Left lung (tissue), 10 donors: ENCODE results near the gene TEK. TPM values are rescaled to one million over a fixed set of nuclear protein-coding genes. Genes with fewer than 3 reads are reported as not detected.

Experiments
- ATAC-seq: fragments of 200-7000 bp; cut with Tn5 transposase; one replicate; pipeline ENCODE4 v1.9.1; 2020; ENCODE audit warnings: moderate library complexity
- DNase-seq, 4 donors: peaks; one replicate each; pipeline ENCODE4 v3.0.0-alpha.2; 2013 to 2020
- H3K27ac ChIP-seq, 2 donors: fragments of 200-600 bp; sonication (generic) in 1 of 2; one replicate each; pipeline versions ENCODE4 v1.5.0 to v1.8.0; 2020 to 2021
- H3K27me3 ChIP-seq, 2 donors: fragments of 200-600 bp; sonication (generic) in 1 of 2; one replicate each; pipeline versions ENCODE4 v1.5.0 to v1.8.0; 2020 to 2021
- H3K36me3 ChIP-seq, 2 donors: fragments of 200-600 bp; sonication (generic) in 1 of 2; one replicate each; pipeline versions ENCODE4 v1.5.0 to v1.8.0; 2020 to 2021
- H3K4me1 ChIP-seq, 2 donors: fragments of 200-600 bp; one replicate each; pipeline ENCODE4 v1.8.0; 2021
- H3K4me3 ChIP-seq, 2 donors: fragments of 200-600 bp; sonication (generic) in 1 of 2; one replicate each; pipeline versions ENCODE4 v1.5.0 to v1.8.0; 2020 to 2021; ENCODE audit warnings: mild to moderate bottlenecking in 1 of 2
- H3K9me3 ChIP-seq, 2 donors: fragments of 200-600 bp; sonication (generic) in 1 of 2; one replicate each; pipeline versions ENCODE4 v1.5.0 to v1.8.0; 2020 to 2021
- intact Hi-C, 2 donors: fragments of 100-400 bp; cut with DNase I; formaldehyde crosslinking; loops; one replicate each; pipeline versions ENCODE4 v1.11.2 to v1.14.2; 2022
- polyA plus RNA-seq, 6 donors: library from polyadenylated mRNA; unstranded; fragments of 120-200 nt; gene quantifications; one replicate each; pipeline ENCODE4 v1.2.1, GENCODE V29; 2013; ENCODE audit not compliant: insufficient read length in 6 of 6
- total RNA-seq, 2 donors: library from RNA; stranded (reverse); fragmentation: NEBNext Ultra II Directional; extraction: Animal tissue kit (Norgen Biotek cat#: 25700); gene quantifications; one replicate each; pipeline ENCODE4 v1.2.1, GENCODE V29; 2021
- TF ChIP-seq, protein P1 (sequence below), 2 donors: fragments of 200-600 bp; sonication (generic) in 1 of 2; IDR thresholded peaks; one replicate each; pipeline versions ENCODE4 v1.5.0 to v1.8.0; 2021; ENCODE audit warnings: antibody characterized with exemption in 2 of 2
- donor health status: DM: no; HTN: yes; CAD: no.
- donor health status: DM: no; HTN: no; CAD: no.

The TEK gene
- total and polyA plus RNA-seq, 8 donors = 20.3 to 55.6 (median 42.1) TPM

DNA sequence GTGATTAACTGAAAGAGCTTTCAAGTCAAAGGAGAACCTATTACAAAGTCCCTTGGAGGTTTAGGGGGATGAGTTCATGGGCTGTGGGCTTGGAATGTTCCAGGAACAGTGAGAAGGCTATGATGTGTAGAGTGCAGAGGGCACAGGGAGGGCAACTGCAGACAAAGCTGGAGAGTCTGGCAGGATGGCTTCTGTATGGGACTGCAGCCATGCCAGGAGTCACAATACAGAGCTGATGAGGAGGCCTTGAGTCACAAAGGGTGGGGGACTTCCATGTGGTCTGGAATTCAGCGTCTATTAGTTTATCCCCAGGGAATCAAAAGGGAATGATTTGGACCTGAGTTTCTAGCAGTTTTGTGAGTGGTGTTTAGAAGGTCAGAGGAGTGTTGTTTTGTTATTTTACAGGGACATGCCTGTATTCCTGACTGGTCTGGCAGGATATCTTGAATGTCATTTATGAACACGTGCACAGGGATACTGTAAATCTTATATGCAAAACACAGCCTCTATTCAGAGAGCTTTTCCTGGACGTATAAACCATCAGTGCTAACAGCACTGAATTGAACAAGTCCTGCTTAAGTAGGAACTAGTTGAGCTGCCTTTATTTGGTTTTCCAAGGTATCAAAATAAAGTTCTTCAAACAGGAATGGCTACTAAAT, 14.3 kb upstream of the TEK start:
- Histone ChIP-seq H3K27me3 (no peaks in the 10 kb centered on the region), H3K36me3 (no peaks in the 10 kb centered on the region), H3K9me3 (no peaks in the 10 kb centered on the region), H3K4me1 (no peaks in the 10 kb centered on the region), H3K4me3 (no peak overlapping the region), H3K27ac (no peak overlapping the region)
- TF ChIP-seq, protein P1, sequence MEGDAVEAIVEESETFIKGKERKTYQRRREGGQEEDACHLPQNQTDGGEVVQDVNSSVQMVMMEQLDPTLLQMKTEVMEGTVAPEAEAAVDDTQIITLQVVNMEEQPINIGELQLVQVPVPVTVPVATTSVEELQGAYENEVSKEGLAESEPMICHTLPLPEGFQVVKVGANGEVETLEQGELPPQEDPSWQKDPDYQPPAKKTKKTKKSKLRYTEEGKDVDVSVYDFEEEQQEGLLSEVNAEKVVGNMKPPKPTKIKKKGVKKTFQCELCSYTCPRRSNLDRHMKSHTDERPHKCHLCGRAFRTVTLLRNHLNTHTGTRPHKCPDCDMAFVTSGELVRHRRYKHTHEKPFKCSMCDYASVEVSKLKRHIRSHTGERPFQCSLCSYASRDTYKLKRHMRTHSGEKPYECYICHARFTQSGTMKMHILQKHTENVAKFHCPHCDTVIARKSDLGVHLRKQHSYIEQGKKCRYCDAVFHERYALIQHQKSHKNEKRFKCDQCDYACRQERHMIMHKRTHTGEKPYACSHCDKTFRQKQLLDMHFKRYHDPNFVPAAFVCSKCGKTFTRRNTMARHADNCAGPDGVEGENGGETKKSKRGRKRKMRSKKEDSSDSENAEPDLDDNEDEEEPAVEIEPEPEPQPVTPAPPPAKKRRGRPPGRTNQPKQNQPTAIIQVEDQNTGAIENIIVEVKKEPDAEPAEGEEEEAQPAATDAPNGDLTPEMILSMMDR (IDR thresholded peaks at IDR 0.05) = no peak
- ATAC-seq (peak; percentile 47), DNase-seq (no peak)
- intact Hi-C loops = no loop called here

DNA sequence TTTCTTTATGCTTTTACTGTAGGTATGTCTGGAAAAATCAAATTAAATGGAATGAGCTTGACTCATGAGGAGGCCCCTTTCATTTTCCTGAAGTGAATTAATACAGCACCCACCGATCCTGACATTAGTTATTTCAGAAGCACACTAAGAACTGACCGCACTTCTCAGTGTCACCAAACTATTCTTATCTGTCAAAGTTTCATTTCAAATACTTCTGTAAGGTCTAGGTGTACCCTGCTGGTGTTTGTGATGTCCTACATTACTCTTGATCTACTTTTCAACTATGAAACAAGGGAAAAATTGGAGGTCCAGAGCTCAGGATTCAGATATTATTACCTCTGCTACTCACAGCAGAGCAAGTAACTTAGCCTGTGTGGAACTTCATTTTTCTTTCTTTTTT, 1.8 kb upstream of the TEK start:
- H3K27me3 ChIP-seq = no peaks in the 10 kb centered on the region
- intact Hi-C loops = no loop called here
- no peaks in the 10 kb centered on the region for H3K36me3 ChIP-seq
- H3K4me1 ChIP-seq = no peaks in the 10 kb centered on the region
- no peak overlapping the region for H3K4me3 ChIP-seq
- no peaks in the 10 kb centered on the region for H3K9me3 ChIP-seq
- ATAC-seq (no peak), DNase-seq (no peak)
- no peak overlapping the region for H3K27ac ChIP-seq
- TF ChIP-seq, protein P1 (IDR thresholded peaks at IDR 0.05) = no peak

DNA sequence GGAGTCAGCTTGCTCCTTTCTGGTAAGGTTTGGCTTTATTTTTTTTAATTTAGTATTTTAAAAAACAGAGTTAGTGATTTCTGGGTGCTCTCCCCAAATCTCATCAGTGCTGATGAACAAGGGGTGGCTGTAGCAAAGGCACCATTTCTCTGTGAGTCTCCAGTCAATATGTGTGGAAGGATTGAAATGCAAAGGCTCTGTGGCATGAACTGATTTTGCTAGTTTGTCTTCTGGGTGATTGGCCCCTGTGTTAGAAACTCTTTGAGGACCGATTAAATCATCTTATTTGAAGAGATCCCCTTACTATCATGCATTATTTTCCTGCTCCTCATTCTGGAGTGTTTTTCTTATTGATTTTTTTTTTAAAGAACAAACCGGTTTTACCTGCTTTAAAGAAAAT, 596 bp downstream of the TEK start:
- ATAC-seq (no peak), DNase-seq (no peak)
- Histone ChIP-seq H3K27me3 (no peaks in the 10 kb centered on the region), H3K9me3 (no peaks in the 10 kb centered on the region), H3K36me3 (no peaks in the 10 kb centered on the region), H3K27ac (peak overlapping the region; percentile 54 to 56), H3K4me3 (peak overlapping the region in 1 of 2 donors; percentile 33), H3K4me1 (no peaks in the 10 kb centered on the region)
- intact Hi-C loops = no loop called here
- TF ChIP-seq, protein P1 (IDR thresholded peaks at IDR 0.05) = no peak

DNA sequence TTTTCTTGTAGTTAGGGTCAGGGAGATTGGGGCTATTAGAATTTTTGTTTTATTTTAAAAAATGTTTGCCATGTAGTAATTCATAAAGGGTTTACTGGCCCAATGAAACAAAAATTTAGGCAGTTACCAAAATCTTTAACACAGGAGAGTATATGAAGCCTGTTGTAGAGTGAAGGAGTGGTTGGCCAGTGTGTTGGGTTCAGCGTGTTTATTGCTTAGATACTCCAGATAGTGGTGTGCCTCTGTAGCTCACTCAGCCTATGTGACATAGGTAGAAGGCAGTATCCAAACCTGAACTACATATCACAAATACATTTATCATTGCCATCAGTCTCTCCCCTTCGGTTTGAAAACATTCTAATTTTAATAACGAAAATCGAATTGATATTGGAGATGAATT, 1.2 kb downstream of the TEK start:
- Histone ChIP-seq H3K9me3 (no peaks in the 10 kb centered on the region), H3K36me3 (no peaks in the 10 kb centered on the region), H3K4me1 (no peaks in the 10 kb centered on the region), H3K27me3 (no peaks in the 10 kb centered on the region), H3K27ac (peak overlapping the region; percentile 56 to 65), H3K4me3 (peak overlapping the region in 1 of 2 donors; percentile 33)
- TF ChIP-seq, protein P1 (IDR thresholded peaks at IDR 0.05) = no peak
- intact Hi-C loops = no loop called here
- DNase-seq (no peak), ATAC-seq (peak; percentile 32)

DNA sequence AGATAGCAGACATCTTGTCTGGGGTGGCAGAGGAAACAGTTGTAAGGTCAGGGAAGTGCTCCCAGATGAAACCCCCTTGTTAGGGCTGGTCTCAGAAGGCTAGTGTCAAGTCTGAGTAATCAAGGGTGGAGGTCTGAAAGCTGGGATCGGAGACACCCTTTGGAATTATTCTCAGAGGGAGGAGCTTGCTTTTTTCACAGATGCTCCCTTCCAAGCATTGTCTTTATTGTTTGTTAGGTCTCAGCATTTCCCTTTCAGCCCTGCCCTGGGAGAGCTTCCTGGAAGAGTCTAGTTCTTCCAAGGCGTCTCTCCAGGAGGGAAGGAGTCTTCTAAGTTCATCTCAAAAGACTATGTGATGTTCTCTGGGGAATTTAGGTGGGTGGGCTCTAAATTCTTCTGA, 3.2 kb downstream of the TEK start:
- ATAC-seq (no peak), DNase-seq (no peak)
- Histone ChIP-seq H3K36me3 (no peaks in the 10 kb centered on the region), H3K9me3 (no peaks in the 10 kb centered on the region), H3K27me3 (no peaks in the 10 kb centered on the region), H3K4me3 (no peak overlapping the region), H3K27ac (peak overlapping the region; percentile 45 to 65), H3K4me1 (no peaks in the 10 kb centered on the region)
- intact Hi-C loops = no loop called here
- TF ChIP-seq, protein P1 (IDR thresholded peaks at IDR 0.05) = no peak
